ENCODE results near the gene NFATC2.

GRCh38 chr20:51532577-51533191 is 9.8 kb downstream of the NFATC2 start:
- TF ChIP-seq REST (tag by site-specific recombination; IDR thresholded peaks at IDR 0.05), result no peak
- no peak for TF ChIP-seq ZBTB49 (tag by site-specific recombination; IDR thresholded peaks at IDR 0.05; ENCODE audit: low read depth)
- no peak for TF ChIP-seq CTCF (tag by site-specific recombination; IDR thresholded peaks at IDR 0.05)
- TF ChIP-seq ZNF48 (tag by site-specific recombination; IDR thresholded peaks at IDR 0.05), result no peak
- TF ChIP-seq MZF1 (tag by site-specific recombination; IDR thresholded peaks at IDR 0.05; ENCODE audit: borderline replicate concordance), result no peak
- TF ChIP-seq ZNF202 (tag by site-specific recombination; IDR thresholded peaks at IDR 0.05; ENCODE audit: borderline replicate concordance), result no peak

Measured in HEK293 (cell line).